Keratinocyte (primary cell): ENCODE results near the gene PCDH9. TPM values are rescaled to one million over a fixed set of nuclear protein-coding genes. Genes with fewer than 3 reads are reported as not detected.

Experiments used
- DNase-seq: peaks from one replicate; pipeline ENCODE4 v3.0.0-alpha.2; 2011; ENCODE audit warnings: low read depth, missing footprints, low spot score
- FAIRE-seq: peaks from 2 replicates; lab custom pipeline; 2011; peaks lifted over from hg19 to GRCh38; lab: Jason Lieb, UNC
- H2AFZ ChIP-seq: 2 replicates; pipeline ENCODE4 v1.6.0; 2012; ENCODE audit warnings: low read length, control low read depth, inconsistent platforms; ENCODE audit not compliant: control insufficient read depth
- H3K27ac ChIP-seq: 2 replicates; pipeline ENCODE4 v1.5.1; 2011; ENCODE audit warnings: low read length; ENCODE audit not compliant: control insufficient read depth, insufficient read depth
- H3K27me3 ChIP-seq: 3 replicates; pipeline ENCODE4 v1.6.0; 2011; ENCODE audit warnings: low read length; ENCODE audit not compliant: control insufficient read depth, insufficient read depth; ENCODE audit errors: extremely low read depth
- H3K36me3 ChIP-seq, 2 experiments: 2 replicates in 1 of 2; 3 replicates in 1 of 2; pipeline ENCODE4 v1.5.1; 2011; ENCODE audit warnings: low read length in 2 of 2, mild to moderate bottlenecking in 1 of 2; ENCODE audit not compliant: control insufficient read depth in 2 of 2, insufficient read depth in 2 of 2; ENCODE audit errors: extremely low read depth in 1 of 2
- H3K4me1 ChIP-seq: 3 replicates; pipeline ENCODE4 v1.5.1; 2011; ENCODE audit warnings: low read length; ENCODE audit not compliant: control insufficient read depth, insufficient read depth; ENCODE audit errors: extremely low read depth
- H3K4me2 ChIP-seq: 3 replicates; pipeline ENCODE4 v1.6.0; 2011; ENCODE audit warnings: low read depth, low read length; ENCODE audit not compliant: control insufficient read depth, insufficient read depth; ENCODE audit errors: extremely low read depth
- H3K4me3 ChIP-seq, 3 experiments: fragments of 200-600 bp in 1 of 3; sonication (generic) in 1 of 3; 2 replicates in 2 of 3; 3 replicates in 1 of 3; pipeline ENCODE4 v1.5.1; 2011 to 2016; ENCODE audit warnings: low read length in 3 of 3, mild to moderate bottlenecking in 3 of 3, control low read depth in 2 of 3, inconsistent platforms in 1 of 3, low read depth in 1 of 3, mixed read lengths in 1 of 3, mixed run types in 1 of 3, moderate library complexity in 1 of 3; ENCODE audit not compliant: control insufficient read depth in 2 of 3, insufficient read depth in 2 of 3; ENCODE audit errors: extremely low read depth in 1 of 3
- H3K79me2 ChIP-seq: 2 replicates; pipeline ENCODE4 v1.6.0; 2012; ENCODE audit warnings: low read length; ENCODE audit not compliant: control insufficient read depth, insufficient read depth
- H3K9ac ChIP-seq: 3 replicates; pipeline ENCODE4 v1.6.0; 2011; ENCODE audit warnings: low read length; ENCODE audit not compliant: control insufficient read depth, insufficient read depth; ENCODE audit errors: extremely low read depth
- H3K9me1 ChIP-seq: 3 replicates; pipeline ENCODE4 v1.6.0; 2011; ENCODE audit warnings: low read length; ENCODE audit not compliant: control insufficient read depth, insufficient read depth; ENCODE audit errors: extremely low read depth
- H3K9me3 ChIP-seq: 2 replicates; pipeline ENCODE4 v1.5.1; 2012; ENCODE audit warnings: low read depth, low read length; ENCODE audit not compliant: control insufficient read depth
- H4K20me1 ChIP-seq: 3 replicates; pipeline ENCODE4 v1.6.0; 2011; ENCODE audit warnings: low read length; ENCODE audit not compliant: control insufficient read depth, insufficient read depth; ENCODE audit errors: extremely low read depth
- CTCF ChIP-seq, 3 experiments: IDR thresholded peaks in 1 of 3; conservative IDR thresholded peaks in 1 of 3; optimal IDR thresholded peaks in 1 of 3; 2 replicates in 2 of 3; 3 replicates in 1 of 3; pipeline versions ENCODE3 to v1.5.1; 2011; ENCODE audit warnings: low read length in 3 of 3, mild to moderate bottlenecking in 3 of 3, moderate library complexity in 2 of 3, control low read depth in 1 of 3, inconsistent platforms in 1 of 3; ENCODE audit not compliant: insufficient read depth in 2 of 3; ENCODE audit errors: extremely low read depth in 1 of 3
- EZH2 ChIP-seq: IDR thresholded peaks from one replicate; pipeline ENCODE4 v1.6.1; 2012; ENCODE audit warnings: inconsistent platforms, mild to moderate bottlenecking, low read length, moderate library complexity
- dilution Hi-C: fragments of 300-500 bp; cut with MboI; formaldehyde crosslinking; loops from one replicate; pipeline ENCODE4 v1.7.0; 2020; ENCODE audit warnings: low sequenced_read_pairs; ENCODE audit not compliant: extremely low pct_ligation_motif_present
- polyA plus RNA-seq, 5 experiments: library from polyadenylated mRNA; depleted of rRNA in 3 of 5; stranded (reverse) in 3 of 5; stranded (forward) in 1 of 5; unstranded in 1 of 5; fragments of >200 nt; gene quantifications; 1 replicate in 1 of 5; 2 replicates in 3 of 5; 3 replicates in 1 of 5; pipeline versions ENCODE4 v1.2.1 to v1.2.3, GENCODE V29; 2011 to 2012; ENCODE audit warnings: missing spikeins in 2 of 5, low read depth in 1 of 5, low replicate concordance in 1 of 5

Gene PCDH9
- polyA plus RNA-seq, 1 donor (not counting 4 experiments of a cell fraction or from before 2014, with no cell fraction given) = 0.21 TPM

GRCh38 chr13:66322193-66322740 is 907.9 kb downstream of the PCDH9 start:
- H3K79me2 ChIP-seq = no peaks in the 10 kb centered on the region
- H3K27me3 ChIP-seq = no peaks in the 10 kb centered on the region
- H3K4me1 ChIP-seq = no peaks in the 10 kb centered on the region
- H3K9me3 ChIP-seq = no peaks in the 10 kb centered on the region
- TF ChIP-seq EZH2 = no peak
- TF ChIP-seq CTCF (optimal IDR thresholded peaks at IDR 0.05 in 1 of 3, IDR thresholded peaks at IDR 0.05 in 1 of 3, conservative IDR thresholded peaks at IDR 0.05 in 1 of 3; ENCODE audit: extremely low read depth in 1 of 3, insufficient read depth in 2 of 3, low read length in 3 of 3) = no peak
- H3K4me2 ChIP-seq = no peak overlapping the region
- H4K20me1 ChIP-seq = no peaks in the 10 kb centered on the region
- no peaks in the 10 kb centered on the region for H3K9me1 ChIP-seq
- no peak overlapping the region for H2AFZ ChIP-seq
- H3K4me3 ChIP-seq = no peak overlapping the region
- FAIRE-seq (no peak), DNase-seq (no peak)
- H3K36me3 ChIP-seq = no peaks in the 10 kb centered on the region
- dilution Hi-C loops = no loop called here
- H3K9ac ChIP-seq = no peak overlapping the region
- no peak overlapping the region for H3K27ac ChIP-seq

GRCh38 chr13:66314911-66315310 is 915.2 kb downstream of the PCDH9 start:
- H4K20me1 ChIP-seq = no peaks in the 10 kb centered on the region
- no peaks in the 10 kb centered on the region for H3K4me1 ChIP-seq
- no peak overlapping the region for H3K9ac ChIP-seq
- H3K9me1 ChIP-seq = no peaks in the 10 kb centered on the region
- no peak for TF ChIP-seq EZH2
- no peak for TF ChIP-seq CTCF (optimal IDR thresholded peaks at IDR 0.05 in 1 of 3, IDR thresholded peaks at IDR 0.05 in 1 of 3, conservative IDR thresholded peaks at IDR 0.05 in 1 of 3; ENCODE audit: extremely low read depth in 1 of 3, insufficient read depth in 2 of 3, low read length in 3 of 3)
- no peaks in the 10 kb centered on the region for H3K9me3 ChIP-seq
- H3K27me3 ChIP-seq = no peaks in the 10 kb centered on the region
- dilution Hi-C loops = no loop called here
- no peak overlapping the region for H3K4me2 ChIP-seq
- no peak overlapping the region for H3K27ac ChIP-seq
- H3K36me3 ChIP-seq = no peaks in the 10 kb centered on the region
- FAIRE-seq (no peak), DNase-seq (no peak)
- H3K4me3 ChIP-seq = no peak overlapping the region
- no peaks in the 10 kb centered on the region for H3K79me2 ChIP-seq
- no peak overlapping the region for H2AFZ ChIP-seq
